Mononuclear cell (primary cell): ENCODE results near the gene SEMA3F. TPM values are rescaled to one million over a fixed set of nuclear protein-coding genes. Genes with fewer than 3 reads are reported as not detected.

Experiments used
- H3K27me3 ChIP-seq: 2 replicates; pipeline ENCODE4 v1.6.0; 2011; ENCODE audit warnings: low read length, control low read depth; ENCODE audit not compliant: insufficient read depth
- H3K4me1 ChIP-seq: 2 replicates; pipeline ENCODE4 v1.5.1; 2011; ENCODE audit warnings: mild to moderate bottlenecking, low read length, control low read depth; ENCODE audit not compliant: insufficient read depth
- H3K4me3 ChIP-seq: 2 replicates; pipeline ENCODE4 v1.5.1; 2011; ENCODE audit warnings: mild to moderate bottlenecking, low read length, moderate library complexity
- H3K9me3 ChIP-seq: 2 replicates; pipeline ENCODE4 v1.5.1; 2011; ENCODE audit warnings: low read depth, mild to moderate bottlenecking, control low read depth, low read length
- total RNA-seq: library from RNA; depleted of rRNA; stranded (reverse); fragments of >200 nt; gene quantifications from one replicate; pipeline ENCODE4 v1.2.3, GENCODE V29; 2012

Gene SEMA3F
- total RNA-seq, 1 donor = 0.42 TPM

DNA sequence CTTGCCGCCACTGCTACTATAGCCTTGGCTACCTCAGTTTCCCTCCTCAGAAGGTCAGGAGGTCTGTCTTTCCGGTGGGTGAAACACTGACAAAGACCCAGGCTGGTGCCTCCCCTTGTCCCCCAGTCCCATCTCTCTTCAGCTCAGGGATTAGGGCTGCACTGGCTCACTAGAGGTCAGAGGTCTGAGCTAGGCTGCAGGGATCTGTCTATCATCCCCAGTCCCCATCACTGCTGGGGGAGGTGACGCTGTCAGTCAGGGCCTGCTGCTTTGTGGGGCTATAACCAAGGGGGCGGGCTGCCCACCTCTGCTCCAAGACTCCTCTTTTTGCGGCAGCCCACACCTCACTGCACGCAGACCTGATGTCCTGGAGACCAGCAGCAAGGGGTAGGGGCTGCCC, 13.7 kb downstream of the SEMA3F start:
- no peaks in the 10 kb centered on the region for H3K4me1 ChIP-seq

DNA sequence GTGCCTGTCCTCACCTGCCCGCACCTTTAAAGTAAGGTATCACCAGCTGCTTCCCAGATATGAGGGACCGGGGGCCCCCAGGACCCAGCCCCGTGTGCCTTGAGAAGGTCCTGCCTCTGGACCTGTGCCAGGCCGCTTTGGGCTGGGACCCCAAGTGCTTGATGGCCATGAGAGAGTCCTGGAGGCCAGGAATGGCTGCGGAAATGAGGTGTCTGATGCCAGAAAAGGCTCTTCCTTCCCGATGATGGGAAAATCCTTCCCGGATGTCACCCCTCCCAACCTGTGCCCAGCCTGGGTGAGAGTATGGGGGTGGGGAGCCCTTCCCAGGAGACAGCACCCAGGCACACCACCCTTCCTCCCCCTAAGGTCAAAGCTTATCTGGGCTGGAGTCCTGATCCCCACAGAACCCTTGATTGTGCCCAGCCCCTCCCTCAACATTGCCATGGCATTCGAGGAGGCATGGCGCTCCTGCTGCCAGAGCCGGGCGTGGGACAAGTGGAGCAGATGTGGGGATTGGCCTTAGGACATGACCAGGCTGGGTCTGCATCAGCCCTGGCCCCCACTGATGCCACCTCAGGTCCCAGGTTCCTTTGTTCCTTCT, 14.2 kb downstream of the SEMA3F start:
- H3K9me3 ChIP-seq = no peaks in the 10 kb centered on the region
- H3K4me1 ChIP-seq = no peaks in the 10 kb centered on the region
- no peak overlapping the region for H3K4me3 ChIP-seq
- H3K27me3 ChIP-seq = no peaks in the 10 kb centered on the region

More for the DNA sequence above, 13.7 kb downstream of the SEMA3F start:
- no peaks in the 10 kb centered on the region for H3K27me3 ChIP-seq
- no peaks in the 10 kb centered on the region for H3K9me3 ChIP-seq
- no peak overlapping the region for H3K4me3 ChIP-seq

- Histone ChIP-seq H3K27me3 (no peaks in the 10 kb centered on the region), H3K4me3 (no peak overlapping the region), H3K9me3 (no peaks in the 10 kb centered on the region), H3K4me1 (no peaks in the 10 kb centered on the region)
Observed at GRCh38 chr3:50169858-50170257, 14.7 kb downstream of the SEMA3F start.

- no peaks in the 10 kb centered on the region for H3K27me3 ChIP-seq
- H3K4me3 ChIP-seq = no peak overlapping the region
- no peaks in the 10 kb centered on the region for H3K4me1 ChIP-seq
- H3K9me3 ChIP-seq = no peaks in the 10 kb centered on the region
Observed at GRCh38 chr3:50170689-50171088, 15.6 kb downstream of the SEMA3F start.

DNA sequence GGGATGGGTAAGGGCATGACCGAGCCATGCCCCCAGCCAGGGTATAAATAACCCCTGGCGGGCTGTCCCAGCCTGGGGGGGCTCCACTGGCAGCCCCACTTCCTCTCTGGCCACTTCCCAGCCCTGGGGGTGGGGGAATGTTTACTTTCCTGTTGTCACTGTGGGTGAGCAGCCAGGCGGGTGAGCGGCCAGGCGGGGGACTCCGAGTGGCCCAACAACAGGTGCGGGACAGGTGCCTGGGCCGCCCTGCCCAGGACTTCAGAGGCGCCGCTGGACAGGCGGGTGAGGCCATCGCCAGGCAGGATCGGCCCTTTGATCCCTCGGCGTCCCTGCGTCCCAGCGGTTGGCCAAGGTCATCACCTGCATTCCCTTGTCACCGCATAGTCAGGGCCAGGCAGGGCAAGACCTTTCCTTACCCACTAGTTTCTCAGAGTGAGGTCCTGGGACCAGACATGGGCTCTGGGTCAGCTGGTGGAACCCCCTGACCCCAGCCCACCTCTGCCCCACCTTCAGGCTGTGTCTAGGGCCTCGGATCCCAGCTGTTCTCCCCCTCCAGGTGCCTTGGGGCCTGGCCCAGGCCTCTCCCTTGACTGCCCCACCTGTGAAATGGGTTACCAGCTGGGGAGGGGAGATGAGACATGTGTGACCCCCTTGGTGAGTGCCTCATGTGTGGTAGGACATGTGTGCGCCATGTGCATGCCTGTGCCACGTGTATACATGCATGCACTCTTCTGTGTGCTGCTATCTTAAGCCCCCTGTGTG, 16.6 kb downstream of the SEMA3F start:
- H3K9me3 ChIP-seq = no peaks in the 10 kb centered on the region
- H3K27me3 ChIP-seq = no peaks in the 10 kb centered on the region
- no peaks in the 10 kb centered on the region for H3K4me1 ChIP-seq
- no peak overlapping the region for H3K4me3 ChIP-seq

DNA sequence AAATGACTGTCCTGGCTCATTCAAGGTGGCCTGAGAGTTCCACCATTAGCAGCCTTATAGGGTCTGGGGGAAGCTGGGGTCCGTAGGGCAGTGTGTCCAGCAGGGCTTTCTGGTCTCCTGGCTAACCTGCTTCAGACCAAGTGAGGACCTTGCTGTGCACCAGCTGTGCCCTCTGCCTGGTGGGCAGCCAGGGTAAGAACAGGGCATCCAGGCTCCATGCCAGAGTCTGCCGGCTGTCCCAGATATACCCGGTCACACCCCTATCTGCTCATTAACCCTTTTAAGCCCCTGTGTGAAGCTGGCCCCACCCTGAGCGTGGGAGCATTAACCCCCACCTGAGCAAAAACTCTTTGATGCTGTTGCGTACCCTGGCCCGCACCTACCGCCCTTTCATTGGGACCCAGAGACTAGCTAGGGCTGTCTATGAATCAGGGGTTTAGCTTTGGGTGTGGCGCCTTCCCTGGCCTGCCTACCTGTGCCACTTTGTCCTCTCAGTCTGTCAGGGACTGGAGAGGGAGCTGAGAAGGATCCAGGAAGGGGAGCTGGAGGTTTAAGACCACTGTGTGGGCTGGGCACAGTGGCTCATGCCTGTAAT, 17.6 kb downstream of the SEMA3F start:
- H3K4me1 ChIP-seq = no peaks in the 10 kb centered on the region
- no peaks in the 10 kb centered on the region for H3K9me3 ChIP-seq
- H3K27me3 ChIP-seq = no peaks in the 10 kb centered on the region
- H3K4me3 ChIP-seq = no peak overlapping the region

GRCh38 chr3:50173685-50174516, 18.8 kb downstream of the SEMA3F start:
- H3K4me3 ChIP-seq = no peak overlapping the region
- H3K9me3 ChIP-seq = no peaks in the 10 kb centered on the region
- H3K4me1 ChIP-seq = no peaks in the 10 kb centered on the region
- no peaks in the 10 kb centered on the region for H3K27me3 ChIP-seq

DNA sequence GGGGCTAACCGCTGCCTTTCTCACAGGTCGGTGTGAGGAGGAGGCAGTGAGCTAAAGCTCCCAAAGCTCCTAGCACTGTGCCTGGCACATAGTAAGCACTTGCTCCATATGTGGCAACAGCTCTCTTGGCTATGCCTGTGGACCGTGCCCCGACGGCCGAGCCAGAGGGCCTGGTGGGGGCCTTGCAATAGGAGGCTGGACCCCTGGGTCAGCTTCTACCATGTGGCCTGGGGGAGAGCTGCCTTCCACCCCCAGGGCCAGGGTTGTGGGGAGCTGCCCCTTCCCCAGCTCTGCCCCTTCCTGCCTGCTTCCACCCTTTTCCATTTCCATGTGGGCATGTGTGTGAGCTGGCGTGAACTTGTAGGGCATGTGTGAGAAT, 19.4 kb downstream of the SEMA3F start:
- H3K27me3 ChIP-seq = no peaks in the 10 kb centered on the region
- H3K9me3 ChIP-seq = no peaks in the 10 kb centered on the region
- H3K4me1 ChIP-seq = no peaks in the 10 kb centered on the region
- no peak overlapping the region for H3K4me3 ChIP-seq

GRCh38 chr3:50174947-50175524, 19.9 kb downstream of the SEMA3F start:
- Histone ChIP-seq H3K27me3 (no peaks in the 10 kb centered on the region), H3K4me1 (no peaks in the 10 kb centered on the region), H3K4me3 (no peak overlapping the region), H3K9me3 (no peaks in the 10 kb centered on the region)

GRCh38 chr3:50177346-50177745, 22.2 kb downstream of the SEMA3F start:
- Histone ChIP-seq H3K9me3 (no peaks in the 10 kb centered on the region), H3K27me3 (no peaks in the 10 kb centered on the region), H3K4me3 (no peak overlapping the region), H3K4me1 (no peaks in the 10 kb centered on the region)

GRCh38 chr3:50179710-50180109, 24.6 kb downstream of the SEMA3F start:
- H3K4me1 ChIP-seq = no peaks in the 10 kb centered on the region
- H3K9me3 ChIP-seq = no peaks in the 10 kb centered on the region
- no peak overlapping the region for H3K4me3 ChIP-seq
- H3K27me3 ChIP-seq = no peaks in the 10 kb centered on the region

DNA sequence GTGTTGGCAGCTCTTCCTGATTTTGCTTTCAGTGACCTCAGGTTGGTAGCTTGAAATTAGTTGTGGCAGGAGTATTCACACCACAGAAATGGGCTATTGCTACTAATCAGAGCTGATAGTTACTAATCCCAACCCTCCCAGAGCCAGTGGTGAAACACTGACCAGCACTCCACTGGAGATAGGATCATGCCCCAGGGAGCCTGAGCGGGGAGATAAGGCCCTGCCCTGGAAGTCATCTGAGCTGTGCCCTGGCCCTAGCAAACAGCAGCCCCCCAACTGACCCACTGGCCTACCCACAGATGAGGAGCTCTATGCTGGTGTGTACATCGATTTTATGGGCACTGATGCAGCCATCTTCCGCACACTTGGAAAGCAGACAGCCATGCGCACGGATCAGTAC, 26.9 kb downstream of the SEMA3F start:
- H3K4me1 ChIP-seq = no peaks in the 10 kb centered on the region

DNA sequence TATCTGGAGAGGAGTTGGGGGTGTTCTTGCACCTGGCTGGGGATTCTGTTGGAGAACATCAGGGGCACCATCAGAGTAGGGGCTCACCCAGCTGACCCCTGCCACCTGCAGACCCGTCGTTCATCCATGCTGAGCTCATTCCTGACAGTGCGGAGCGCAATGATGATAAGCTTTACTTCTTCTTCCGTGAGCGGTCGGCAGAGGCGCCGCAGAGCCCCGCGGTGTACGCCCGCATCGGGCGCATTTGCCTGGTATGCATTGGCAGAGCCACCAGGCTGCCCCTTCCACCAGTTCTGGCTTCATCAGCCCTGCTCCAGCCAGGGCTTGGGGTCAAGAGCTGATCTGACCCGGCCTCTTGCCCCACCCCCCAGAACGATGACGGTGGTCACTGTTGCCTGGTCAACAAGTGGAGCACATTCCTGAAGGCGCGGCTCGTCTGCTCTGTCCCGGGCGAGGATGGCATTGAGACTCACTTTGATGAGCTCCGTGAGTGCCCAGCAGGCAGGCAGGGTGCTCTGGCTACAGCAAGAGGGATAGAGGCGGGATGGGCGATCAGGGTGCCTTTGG, 27.5 kb downstream of the SEMA3F start:
- Histone ChIP-seq H3K4me1 (no peaks in the 10 kb centered on the region), H3K9me3 (no peaks in the 10 kb centered on the region), H3K27me3 (no peaks in the 10 kb centered on the region), H3K4me3 (no peak overlapping the region)

More for the DNA sequence above, 26.9 kb downstream of the SEMA3F start:
- no peaks in the 10 kb centered on the region for H3K9me3 ChIP-seq
- H3K27me3 ChIP-seq = no peaks in the 10 kb centered on the region
- no peak overlapping the region for H3K4me3 ChIP-seq

DNA sequence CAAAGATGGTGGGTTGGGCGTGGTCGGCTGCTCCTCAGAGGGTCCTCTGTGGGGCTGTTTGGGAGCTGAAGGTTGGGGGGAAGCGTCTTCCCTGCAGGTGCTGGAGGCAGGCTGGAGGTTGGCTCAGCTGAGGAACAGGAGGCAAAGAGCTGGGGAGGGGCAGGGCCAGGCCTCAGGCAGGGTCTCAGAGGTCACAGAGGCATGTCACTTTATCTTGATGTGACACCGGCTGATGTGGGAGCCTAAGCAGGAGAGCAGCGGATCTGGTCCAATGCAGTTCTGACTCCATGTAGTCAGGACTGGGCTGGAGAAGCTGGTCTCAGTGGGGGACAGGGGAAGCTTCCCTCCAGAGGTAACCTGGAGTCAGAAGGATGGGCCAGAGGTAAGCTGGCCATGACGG, 28.6 kb downstream of the SEMA3F start:
- Histone ChIP-seq H3K27me3 (no peaks in the 10 kb centered on the region), H3K4me3 (no peak overlapping the region), H3K9me3 (no peaks in the 10 kb centered on the region), H3K4me1 (no peaks in the 10 kb centered on the region)
